Measurements from ENCODE around the gene RPL18A. TPM values are rescaled to one million over a fixed set of nuclear protein-coding genes. Genes with fewer than 3 reads are reported as not detected.
A peak's percentile ranks its signal among the peaks of the same experiment; 100 is the strongest.

The RPL18A gene
- total and polyA plus RNA-seq, 2 of the 13 experiments (the other 11 are each of a cell fraction or from before 2014, with no cell fraction given): 1,471 to 2,004 TPM

GRCh38 chr19:17889609-17890214 is 30.0 kb downstream of the RPL18A start (continued):
- TF ChIP-seq ZNF816 (CRISPR knock-in tag; IDR thresholded peaks at IDR 0.05; ENCODE audit: borderline replicate concordance) (no peak), XBP1 (CRISPR knock-in tag; IDR thresholded peaks at IDR 0.05) (no peak), KDM1A (CRISPR knock-in tag; IDR thresholded peaks at IDR 0.05) (no peak), ZNF747 (CRISPR knock-in tag; IDR thresholded peaks at IDR 0.05; ENCODE audit: borderline replicate concordance) (no peak), DMAP1 (CRISPR knock-in tag; IDR thresholded peaks at IDR 0.05) (no peak), ZNF777 (CRISPR knock-in tag; IDR thresholded peaks at IDR 0.05) (no peak), ZKSCAN8 (CRISPR knock-in tag; IDR thresholded peaks at IDR 0.05; ENCODE audit: borderline replicate concordance) (no peak), NCOA5 (CRISPR knock-in tag; IDR thresholded peaks at IDR 0.05) (no peak), SNAPC5 (CRISPR knock-in tag; IDR thresholded peaks at IDR 0.05; ENCODE audit: borderline replicate concordance) (no peak), USF2 (IDR thresholded peaks at IDR 0.05; ENCODE audit: low read depth, low read length) (no peak), USF2 (CRISPR knock-in tag; IDR thresholded peaks at IDR 0.05; ENCODE audit: borderline replicate concordance) (no peak), ZNF607 (CRISPR knock-in tag; IDR thresholded peaks at IDR 0.05; ENCODE audit: borderline replicate concordance) (0 out of 2 replicates have a peak, but pooled peaks have one; percentile 61), ZNF549 (CRISPR knock-in tag; IDR thresholded peaks at IDR 0.05) (no peak), PHF20 (CRISPR knock-in tag; IDR thresholded peaks at IDR 0.05) (no peak), E2F1 (CRISPR knock-in tag; IDR thresholded peaks at IDR 0.05) (peak; percentile 46; the same call in 1 of the 2 replicates), KMT2A (CRISPR knock-in tag; IDR thresholded peaks at IDR 0.05) (no peak), SSRP1 (CRISPR knock-in tag; IDR thresholded peaks at IDR 0.05) (no peak), DBP (CRISPR knock-in tag; IDR thresholded peaks at IDR 0.05; ENCODE audit: not compliant biosample characterization) (peak; percentile 53), STAT5B (CRISPR knock-in tag; IDR thresholded peaks at IDR 0.05) (no peak)
- TF ChIP-seq, protein P1, sequence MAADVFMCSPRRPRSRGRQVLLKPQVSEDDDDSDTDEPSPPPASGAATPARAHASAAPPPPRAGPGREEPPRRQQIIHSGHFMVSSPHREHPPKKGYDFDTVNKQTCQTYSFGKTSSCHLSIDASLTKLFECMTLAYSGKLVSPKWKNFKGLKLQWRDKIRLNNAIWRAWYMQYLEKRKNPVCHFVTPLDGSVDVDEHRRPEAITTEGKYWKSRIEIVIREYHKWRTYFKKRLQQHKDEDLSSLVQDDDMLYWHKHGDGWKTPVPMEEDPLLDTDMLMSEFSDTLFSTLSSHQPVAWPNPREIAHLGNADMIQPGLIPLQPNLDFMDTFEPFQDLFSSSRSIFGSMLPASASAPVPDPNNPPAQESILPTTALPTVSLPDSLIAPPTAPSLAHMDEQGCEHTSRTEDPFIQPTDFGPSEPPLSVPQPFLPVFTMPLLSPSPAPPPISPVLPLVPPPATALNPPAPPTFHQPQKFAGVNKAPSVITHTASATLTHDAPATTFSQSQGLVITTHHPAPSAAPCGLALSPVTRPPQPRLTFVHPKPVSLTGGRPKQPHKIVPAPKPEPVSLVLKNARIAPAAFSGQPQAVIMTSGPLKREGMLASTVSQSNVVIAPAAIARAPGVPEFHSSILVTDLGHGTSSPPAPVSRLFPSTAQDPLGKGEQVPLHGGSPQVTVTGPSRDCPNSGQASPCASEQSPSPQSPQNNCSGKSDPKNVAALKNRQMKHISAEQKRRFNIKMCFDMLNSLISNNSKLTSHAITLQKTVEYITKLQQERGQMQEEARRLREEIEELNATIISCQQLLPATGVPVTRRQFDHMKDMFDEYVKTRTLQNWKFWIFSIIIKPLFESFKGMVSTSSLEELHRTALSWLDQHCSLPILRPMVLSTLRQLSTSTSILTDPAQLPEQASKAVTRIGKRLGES (CRISPR knock-in tag; IDR thresholded peaks at IDR 0.05; ENCODE audit: borderline replicate concordance): no peak
- TF ChIP-seq, protein P2, sequence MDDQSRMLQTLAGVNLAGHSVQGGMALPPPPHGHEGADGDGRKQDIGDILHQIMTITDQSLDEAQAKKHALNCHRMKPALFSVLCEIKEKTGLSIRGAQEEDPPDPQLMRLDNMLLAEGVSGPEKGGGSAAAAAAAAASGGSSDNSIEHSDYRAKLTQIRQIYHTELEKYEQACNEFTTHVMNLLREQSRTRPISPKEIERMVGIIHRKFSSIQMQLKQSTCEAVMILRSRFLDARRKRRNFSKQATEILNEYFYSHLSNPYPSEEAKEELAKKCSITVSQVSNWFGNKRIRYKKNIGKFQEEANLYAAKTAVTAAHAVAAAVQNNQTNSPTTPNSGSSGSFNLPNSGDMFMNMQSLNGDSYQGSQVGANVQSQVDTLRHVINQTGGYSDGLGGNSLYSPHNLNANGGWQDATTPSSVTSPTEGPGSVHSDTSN (CRISPR knock-in tag; IDR thresholded peaks at IDR 0.05; ENCODE audit: borderline replicate concordance): peak; percentile 36; the same call in 1 of the 2 replicates
- TF ChIP-seq, protein P3, sequence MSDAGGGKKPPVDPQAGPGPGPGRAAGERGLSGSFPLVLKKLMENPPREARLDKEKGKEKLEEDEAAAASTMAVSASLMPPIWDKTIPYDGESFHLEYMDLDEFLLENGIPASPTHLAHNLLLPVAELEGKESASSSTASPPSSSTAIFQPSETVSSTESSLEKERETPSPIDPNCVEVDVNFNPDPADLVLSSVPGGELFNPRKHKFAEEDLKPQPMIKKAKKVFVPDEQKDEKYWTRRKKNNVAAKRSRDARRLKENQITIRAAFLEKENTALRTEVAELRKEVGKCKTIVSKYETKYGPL (CRISPR knock-in tag; IDR thresholded peaks at IDR 0.05): no peak; the same call in 1 of the 2 replicates

All from HepG2 (cell line).